Immature natural killer cell (primary cell): Measurements from ENCODE around the gene ACTR2. TPM values are rescaled to one million over a fixed set of nuclear protein-coding genes. Genes with fewer than 3 reads are reported as not detected.

Experiments used
- DNase-seq, 3 donors: peaks; one replicate each; pipeline ENCODE4 v3.0.0; 2022; ENCODE audit warnings: mixed read lengths in 1 of 3
- H3K27ac Mint-ChIP-seq, 6 donors: one replicate each; pipeline ENCODE4 v1.8.0; 2020; ENCODE audit warnings: mixed read lengths in 6 of 6, mild to moderate bottlenecking in 5 of 6, inconsistent platforms in 4 of 6, moderate library complexity in 3 of 6
- H3K27me3 Mint-ChIP-seq, 3 donors: one replicate each; pipeline ENCODE4 v1.8.0; 2020 to 2021; ENCODE audit warnings: low read depth in 3 of 3, mild to moderate bottlenecking in 3 of 3, mixed read lengths in 3 of 3, moderate library complexity in 3 of 3, inconsistent platforms in 1 of 3
- H3K36me3 Mint-ChIP-seq, 3 donors: one replicate each; pipeline ENCODE4 v1.8.0; 2020; ENCODE audit warnings: mixed read lengths in 3 of 3, inconsistent platforms in 2 of 3, mild to moderate bottlenecking in 2 of 3
- H3K4me1 Mint-ChIP-seq, 2 donors: one replicate each; pipeline ENCODE4 v1.8.0; 2020; ENCODE audit warnings: inconsistent platforms in 2 of 2, mild to moderate bottlenecking in 2 of 2, mixed read lengths in 2 of 2, moderate library complexity in 1 of 2
- H3K4me3 Mint-ChIP-seq, 5 donors: one replicate each; pipeline ENCODE4 v1.8.0; 2020; ENCODE audit warnings: mild to moderate bottlenecking in 5 of 5, mixed read lengths in 5 of 5, inconsistent platforms in 3 of 5, moderate library complexity in 3 of 5
- H3K9me3 Mint-ChIP-seq, 6 donors: one replicate each; pipeline ENCODE4 v1.8.0; 2020; ENCODE audit warnings: mild to moderate bottlenecking in 6 of 6, mixed read lengths in 6 of 6, inconsistent platforms in 4 of 6, moderate library complexity in 3 of 6
- polyA plus RNA-seq, 3 donors: library from polyadenylated mRNA; unstranded; fragments of 300-500 nt; fragmentation: Illumina TruSeq; gene quantifications; one replicate each; pipeline ENCODE4 v1.2.3, GENCODE V29; 2021

Gene ACTR2
- polyA plus RNA-seq, 3 donors from 2014 or later, result 292 to 478 (median 422) TPM

DNA sequence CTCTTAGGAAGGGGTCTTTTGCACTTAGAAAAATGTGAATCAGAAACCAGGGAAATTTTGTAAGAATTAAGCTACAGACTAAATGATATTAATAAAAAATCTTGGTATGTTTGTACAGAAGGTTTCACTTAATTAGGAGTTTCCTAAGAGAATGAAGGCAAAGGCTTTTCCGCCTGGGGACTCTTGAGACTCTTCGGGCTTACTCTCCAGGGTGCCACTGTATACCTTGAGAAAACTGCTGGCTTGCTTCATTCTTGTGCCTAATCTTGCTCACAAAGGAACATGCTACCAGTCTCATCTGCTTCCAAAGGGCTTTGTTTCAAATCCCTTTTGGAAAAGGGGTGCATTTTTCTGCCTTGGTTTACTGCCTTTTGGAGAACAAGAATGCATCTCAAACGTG is 49.5 kb downstream of the ACTR2 start:
- H3K27ac Mint-ChIP-seq, result no peak overlapping the region
- no peak overlapping the region for H3K4me3 Mint-ChIP-seq
- H3K36me3 Mint-ChIP-seq, result peaks cover 4 to 7% (median 6%) of the 10 kb centered on the region in 3 donors
- H3K9me3 Mint-ChIP-seq, result no peaks in the 10 kb centered on the region
- DNase-seq, result no peak
- peaks cover 0 to 5% (median 1%) of the 10 kb centered on the region in 3 donors for H3K27me3 Mint-ChIP-seq
- peaks cover 14 to 23% of the 10 kb centered on the region in 2 donors for H3K4me1 Mint-ChIP-seq

DNA sequence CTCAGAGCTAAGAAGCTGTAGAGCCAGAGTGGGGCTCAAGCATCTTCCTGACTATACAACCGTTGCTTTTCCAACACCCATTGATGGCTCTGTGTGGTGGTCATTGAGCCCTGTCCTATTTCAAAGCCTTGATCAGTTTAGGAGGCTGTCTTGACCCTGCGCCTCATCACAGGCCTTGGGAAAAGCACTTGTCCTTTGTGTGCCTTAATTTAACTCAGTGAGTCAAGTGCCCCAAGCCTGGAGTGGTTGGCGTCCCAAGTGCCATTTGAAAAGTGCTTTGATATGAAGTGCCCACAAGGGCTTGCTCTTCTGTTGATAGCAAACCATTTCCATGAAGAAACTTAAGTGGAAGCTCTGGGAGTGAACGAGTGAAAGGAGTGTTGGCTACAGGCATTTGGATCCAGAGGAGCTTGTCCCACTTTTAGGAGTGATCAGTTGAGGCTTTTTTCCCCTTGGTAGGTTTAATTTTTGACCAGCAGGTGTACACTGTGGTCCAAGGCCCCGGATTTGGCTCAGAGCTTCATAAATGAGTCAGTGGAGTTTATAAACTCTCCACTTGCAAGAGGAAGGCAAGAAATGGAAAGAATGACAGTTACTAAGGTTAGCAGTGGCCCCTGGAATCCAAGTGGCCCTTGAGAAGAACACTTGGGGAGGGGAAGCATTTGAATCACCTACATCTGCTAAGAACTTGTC is 50.3 kb downstream of the ACTR2 start:
- Mint-ChIP-seq H3K4me3 (no peak overlapping the region), H3K9me3 (no peaks in the 10 kb centered on the region), H3K27me3 (peaks cover 0 to 5% (median 1%) of the 10 kb centered on the region in 3 donors), H3K4me1 (peaks cover 14 to 23% of the 10 kb centered on the region in 2 donors), H3K27ac (peak overlapping the region in 1 of 6 donors; percentile 29), H3K36me3 (peaks cover 0 to 4% (median 0%) of the 10 kb centered on the region in 3 donors)
- no peak for DNase-seq

DNA sequence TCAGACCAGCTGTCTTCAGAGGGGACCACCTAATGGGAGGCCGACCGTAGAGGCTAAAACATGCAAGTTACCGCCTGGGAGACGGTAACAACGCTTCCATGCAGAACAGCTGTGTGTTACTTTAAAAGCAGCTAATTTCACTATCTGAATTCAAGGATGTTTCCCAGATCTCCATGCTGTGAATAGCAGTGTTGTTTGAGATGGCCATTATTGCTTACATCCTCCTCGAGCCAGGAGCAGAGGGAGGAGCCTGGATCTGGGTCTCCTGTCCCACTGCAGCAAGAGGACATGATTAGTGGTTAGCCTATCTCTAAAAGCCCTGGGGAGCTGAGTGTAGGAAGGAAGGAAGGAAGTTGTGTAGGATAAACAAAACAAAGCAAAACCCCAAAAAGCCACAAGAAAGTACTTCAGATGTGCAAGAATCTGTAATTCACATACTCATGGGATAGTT is 50.9 kb downstream of the ACTR2 start:
- peaks cover 0 to 5% (median 1%) of the 10 kb centered on the region in 3 donors for H3K27me3 Mint-ChIP-seq
- H3K9me3 Mint-ChIP-seq, result no peaks in the 10 kb centered on the region
- peak overlapping the region in 2 of 6 donors; percentile 51 to 73 for H3K27ac Mint-ChIP-seq
- H3K4me3 Mint-ChIP-seq, result no peak overlapping the region
- H3K36me3 Mint-ChIP-seq, result peaks cover 0 to 2% (median 0%) of the 10 kb centered on the region in 3 donors
- peaks cover 14 to 23% of the 10 kb centered on the region in 2 donors for H3K4me1 Mint-ChIP-seq
- DNase-seq, result no peak

DNA sequence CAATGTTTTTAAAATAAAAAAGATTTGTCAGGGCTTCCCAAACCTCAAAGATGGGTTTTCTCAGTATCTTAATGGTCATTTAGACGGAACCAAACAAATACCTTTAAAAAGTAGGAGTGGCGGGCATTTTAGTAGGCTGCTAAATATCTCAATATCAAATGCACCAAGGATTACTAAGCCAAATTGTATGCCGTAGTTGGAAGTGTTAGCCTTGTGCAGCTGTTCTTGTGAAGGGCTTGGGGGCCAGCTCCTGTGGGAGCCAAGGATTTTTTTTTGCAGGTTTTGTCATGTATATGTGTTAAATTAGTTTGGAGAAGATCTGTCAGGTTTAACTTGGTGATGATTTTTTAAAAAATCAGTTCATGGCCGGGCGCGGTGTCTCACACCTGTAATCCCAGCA is 52.1 kb downstream of the ACTR2 start:
- Mint-ChIP-seq H3K9me3 (no peaks in the 10 kb centered on the region), H3K4me1 (peaks cover 14 to 23% of the 10 kb centered on the region in 2 donors), H3K4me3 (no peak overlapping the region), H3K27me3 (peaks cover 0 to 8% (median 1%) of the 10 kb centered on the region in 3 donors), H3K27ac (no peak overlapping the region), H3K36me3 (no peaks in the 10 kb centered on the region)
- DNase-seq, result no peak

DNA sequence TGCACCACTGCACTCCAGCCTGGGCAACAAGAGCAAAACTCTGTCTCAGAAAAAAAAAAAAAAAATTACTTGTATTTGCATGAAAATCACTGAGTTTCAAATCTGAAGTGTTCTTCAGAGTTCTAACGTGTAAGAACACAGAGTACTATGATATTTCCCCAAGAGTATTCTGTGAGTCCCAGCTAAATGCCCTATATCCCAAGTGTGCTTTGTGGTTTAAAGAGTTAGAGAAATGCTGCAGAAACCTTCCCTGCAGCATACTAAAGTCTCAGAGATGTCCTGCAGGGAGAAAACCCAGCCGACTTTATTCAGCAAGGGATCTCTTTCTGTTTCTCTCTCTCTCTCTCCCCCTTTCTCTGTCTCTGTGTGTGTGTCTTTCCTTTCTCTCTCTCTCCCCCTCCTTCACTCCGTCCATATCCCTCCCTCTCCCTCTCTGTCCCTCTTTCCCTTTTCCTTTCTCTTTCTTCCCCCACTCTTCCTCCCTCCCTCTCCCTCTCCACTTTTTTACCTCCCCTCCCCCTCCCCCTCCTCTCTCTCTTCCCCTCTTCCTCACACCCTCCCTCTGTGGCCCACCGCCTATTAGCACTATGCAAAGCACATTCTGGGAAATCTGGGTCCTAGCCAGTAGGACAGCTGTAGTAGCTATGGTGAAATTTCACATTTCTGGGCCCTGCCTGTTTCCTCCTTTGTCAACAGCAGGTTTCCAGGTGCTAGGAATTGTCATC is 54.2 kb downstream of the ACTR2 start:
- Mint-ChIP-seq H3K27ac (no peak overlapping the region), H3K4me3 (no peak overlapping the region), H3K4me1 (peaks cover 8 to 14% of the 10 kb centered on the region in 2 donors), H3K9me3 (no peaks in the 10 kb centered on the region), H3K36me3 (no peaks in the 10 kb centered on the region), H3K27me3 (peaks cover 0 to 5% (median 5%) of the 10 kb centered on the region in 3 donors)
- no peak for DNase-seq

DNA sequence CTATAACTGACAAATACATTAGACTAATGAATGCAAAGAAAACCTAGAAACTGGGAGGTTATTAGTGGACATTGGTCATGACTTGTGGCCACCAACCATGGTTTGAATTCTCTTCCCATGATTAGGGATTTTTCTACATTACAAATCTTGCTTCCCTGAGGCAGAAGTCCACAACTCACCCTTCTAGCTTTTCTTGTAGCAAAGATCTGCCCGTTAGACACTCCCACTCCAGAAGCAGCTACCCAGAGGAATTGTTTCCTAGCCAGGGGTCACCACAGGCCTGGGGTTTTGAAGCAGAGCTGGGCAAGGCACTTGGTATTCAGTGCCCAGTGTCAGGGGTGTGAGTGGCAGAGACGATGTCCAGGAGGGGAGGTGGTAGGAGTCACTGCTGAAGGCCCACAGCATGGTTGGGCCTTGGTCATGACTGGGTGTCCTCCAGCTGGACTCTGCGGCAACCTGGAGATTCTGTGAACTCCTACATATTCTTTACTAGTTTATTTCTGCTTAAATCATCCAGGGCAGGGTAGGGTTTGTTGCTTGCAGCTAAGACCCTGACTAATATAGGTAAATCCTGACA is 54.9 kb downstream of the ACTR2 start:
- H3K4me1 Mint-ChIP-seq, result peaks cover 8 to 14% of the 10 kb centered on the region in 2 donors
- H3K27ac Mint-ChIP-seq, result no peak overlapping the region
- no peak for DNase-seq
- peaks cover 0 to 5% (median 5%) of the 10 kb centered on the region in 3 donors for H3K27me3 Mint-ChIP-seq
- H3K9me3 Mint-ChIP-seq, result no peaks in the 10 kb centered on the region
- no peak overlapping the region for H3K4me3 Mint-ChIP-seq
- no peaks in the 10 kb centered on the region for H3K36me3 Mint-ChIP-seq

DNA sequence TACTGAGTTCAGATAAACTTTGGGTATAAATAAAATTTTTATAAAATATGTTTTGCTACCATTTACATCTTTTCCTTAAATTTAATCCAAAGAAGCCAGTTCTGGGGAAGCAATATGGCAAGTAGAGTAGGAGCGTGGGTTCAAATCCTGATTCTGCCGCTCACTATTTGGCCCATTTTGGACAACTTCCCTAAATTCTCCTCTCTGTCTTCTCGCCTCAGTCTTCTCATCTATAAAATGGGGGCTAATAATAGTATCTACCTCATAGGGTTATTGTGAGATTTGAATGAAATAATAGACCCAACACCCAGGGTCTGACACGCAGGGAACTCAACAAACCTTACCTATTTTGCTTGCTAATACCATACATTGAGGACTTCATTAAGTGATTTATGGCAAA is 59.7 kb downstream of the ACTR2 start:
- Mint-ChIP-seq H3K27ac (no peak overlapping the region), H3K36me3 (peaks cover 0 to 4% (median 0%) of the 10 kb centered on the region in 3 donors), H3K27me3 (peaks cover 0 to 4% (median 3%) of the 10 kb centered on the region in 3 donors), H3K9me3 (no peaks in the 10 kb centered on the region), H3K4me3 (no peak overlapping the region), H3K4me1 (no peaks in the 10 kb centered on the region)
- no peak for DNase-seq

DNA sequence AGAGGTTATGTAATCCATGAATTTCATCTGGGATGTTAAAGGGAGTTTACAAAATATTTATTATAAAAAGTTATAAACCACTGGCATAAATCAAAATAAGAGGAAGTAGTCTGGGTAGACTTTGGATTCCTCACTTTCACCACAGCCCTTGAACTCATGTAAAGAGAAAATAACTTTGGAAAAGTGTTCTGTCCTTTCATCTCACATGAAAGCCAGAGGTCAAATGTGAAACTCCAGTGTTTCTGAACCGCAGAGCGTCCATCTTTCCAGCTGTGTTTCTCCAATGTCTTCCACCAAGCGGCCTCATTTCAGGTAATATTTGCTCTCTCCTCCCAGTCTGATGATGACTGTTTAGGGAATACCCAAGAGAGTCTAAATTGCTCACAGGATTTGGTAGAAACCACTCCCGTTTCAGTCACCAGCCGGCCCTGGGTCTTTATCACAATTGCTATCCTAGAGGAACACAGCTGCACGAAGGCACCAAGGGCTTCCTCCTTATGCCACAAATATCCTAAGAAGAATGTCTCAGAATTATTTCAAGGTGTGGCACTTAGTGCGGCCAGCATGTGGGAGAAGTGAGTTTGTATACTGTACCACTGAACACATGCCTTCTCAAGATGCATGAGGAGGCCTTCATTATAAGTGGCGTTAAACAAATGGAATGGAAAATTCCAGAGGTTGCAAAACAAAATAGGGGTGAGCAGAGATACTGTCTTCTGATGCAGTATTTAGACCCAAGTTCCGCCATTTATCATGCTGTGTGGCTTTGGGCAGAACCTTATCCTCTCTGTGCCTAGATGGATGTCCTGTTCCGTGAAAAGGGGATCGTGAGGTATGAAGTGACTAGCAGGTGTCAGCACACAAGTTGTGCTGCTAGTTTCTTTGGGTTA is 63.8 kb downstream of the ACTR2 start:
- Mint-ChIP-seq H3K9me3 (no peaks in the 10 kb centered on the region), H3K27ac (no peak overlapping the region), H3K4me3 (no peak overlapping the region), H3K36me3 (peaks cover 0 to 4% (median 0%) of the 10 kb centered on the region in 3 donors), H3K4me1 (peaks cover 0 to 1% of the 10 kb centered on the region in 2 donors), H3K27me3 (peaks cover 2 to 12% (median 5%) of the 10 kb centered on the region in 3 donors)
- no peak for DNase-seq

DNA sequence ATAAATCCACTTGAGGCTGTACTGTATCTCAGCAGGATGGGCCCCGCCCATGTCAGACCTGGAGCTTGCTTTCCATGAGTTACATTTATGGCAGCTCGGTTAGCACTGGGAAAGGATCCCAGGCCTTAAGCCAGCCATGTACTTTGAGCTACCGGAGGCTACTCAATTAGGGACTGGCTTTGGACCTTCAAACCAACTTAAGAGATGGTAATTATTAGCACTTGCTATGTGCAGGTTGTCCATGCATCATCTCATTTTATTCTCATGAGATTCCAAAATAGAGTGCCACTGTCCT is 64.4 kb downstream of the ACTR2 start:
- Mint-ChIP-seq H3K27ac (no peak overlapping the region), H3K27me3 (peaks cover 2 to 12% (median 10%) of the 10 kb centered on the region in 3 donors), H3K9me3 (no peaks in the 10 kb centered on the region), H3K4me1 (peaks cover 2 to 7% of the 10 kb centered on the region in 2 donors), H3K36me3 (peaks cover 0 to 4% (median 0%) of the 10 kb centered on the region in 3 donors), H3K4me3 (no peak overlapping the region)
- DNase-seq, result no peak

DNA sequence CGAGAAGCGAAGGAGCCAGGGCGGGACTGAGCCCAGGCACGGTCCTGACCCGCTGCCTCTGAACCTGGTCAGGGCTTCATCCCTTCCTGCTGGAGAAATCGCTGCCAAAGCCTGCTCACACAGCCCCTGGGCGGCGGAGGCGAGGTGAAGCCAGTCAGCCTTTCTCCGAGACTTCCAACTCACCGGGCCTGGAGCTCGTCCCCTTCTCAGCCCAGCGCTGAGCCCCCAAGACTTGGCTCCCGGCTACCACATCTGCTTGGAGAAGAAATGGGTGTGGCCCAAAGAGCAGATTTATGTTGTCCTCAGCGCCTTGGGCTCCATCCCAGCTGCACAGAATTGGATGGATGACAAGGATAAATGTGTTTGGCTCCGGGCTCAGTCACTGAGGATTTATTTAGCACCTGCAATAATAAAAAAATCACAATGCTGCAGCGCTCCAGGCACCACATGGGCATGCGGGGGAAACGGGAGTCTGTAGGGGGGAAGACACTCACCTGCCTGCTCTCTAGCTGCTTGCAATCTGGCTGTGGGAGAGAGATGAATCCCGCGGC is 64.9 kb downstream of the ACTR2 start:
- H3K4me3 Mint-ChIP-seq, result no peak overlapping the region
- no peak for DNase-seq
- H3K36me3 Mint-ChIP-seq, result peaks cover 0 to 4% (median 0%) of the 10 kb centered on the region in 3 donors
- no peak overlapping the region for H3K27ac Mint-ChIP-seq
- H3K9me3 Mint-ChIP-seq, result no peaks in the 10 kb centered on the region
- peaks cover 2 to 8% of the 10 kb centered on the region in 2 donors for H3K4me1 Mint-ChIP-seq
- peaks cover 2 to 12% (median 11%) of the 10 kb centered on the region in 3 donors for H3K27me3 Mint-ChIP-seq

DNA sequence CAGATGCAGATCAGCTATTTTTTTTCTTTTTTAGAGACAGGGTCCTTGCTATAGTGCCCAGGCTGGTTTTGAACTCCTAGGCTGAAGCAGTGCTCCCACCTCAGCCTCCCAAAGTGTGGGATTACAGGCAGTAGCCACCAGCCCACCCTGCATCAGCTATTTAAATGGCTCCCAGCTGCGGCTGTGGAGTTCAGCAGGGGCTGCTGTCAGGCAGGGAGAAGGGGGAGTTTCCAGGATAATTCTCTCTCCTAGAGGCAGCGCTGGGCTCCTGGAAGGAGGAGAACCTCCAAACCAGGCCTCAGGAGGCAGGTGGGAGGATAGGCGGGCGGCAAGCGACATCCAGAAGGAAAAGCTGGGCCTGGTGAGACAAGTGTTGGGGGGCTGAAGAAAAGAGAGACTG is 65.7 kb downstream of the ACTR2 start:
- no peaks in the 10 kb centered on the region for H3K9me3 Mint-ChIP-seq
- no peak for DNase-seq
- H3K4me3 Mint-ChIP-seq, result no peak overlapping the region
- H3K4me1 Mint-ChIP-seq, result peaks cover 7 to 16% of the 10 kb centered on the region in 2 donors
- no peak overlapping the region for H3K27ac Mint-ChIP-seq
- peaks cover 0 to 4% (median 0%) of the 10 kb centered on the region in 3 donors for H3K36me3 Mint-ChIP-seq
- peaks cover 2 to 19% (median 17%) of the 10 kb centered on the region in 3 donors for H3K27me3 Mint-ChIP-seq

DNA sequence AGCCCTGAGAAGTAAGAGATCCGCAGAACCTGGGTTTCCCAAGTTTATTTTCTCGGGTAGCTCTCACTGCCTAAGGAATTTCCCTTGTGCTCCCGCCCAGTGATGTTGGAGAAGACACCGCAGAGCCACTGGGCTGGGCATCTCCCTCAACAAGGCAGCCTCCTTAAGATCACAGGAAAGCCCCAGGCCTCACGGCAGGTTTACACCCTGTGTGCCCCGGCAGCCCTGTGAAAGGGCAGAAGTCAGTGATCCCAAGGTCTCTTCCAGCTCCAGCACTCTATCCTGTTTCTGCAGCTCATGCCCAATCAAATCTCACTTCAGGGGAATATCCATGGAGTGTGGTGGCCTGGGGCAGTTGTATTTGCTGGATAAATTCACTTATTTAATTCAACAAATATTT is 66.5 kb downstream of the ACTR2 start:
- no peak for DNase-seq
- Mint-ChIP-seq H3K4me1 (peaks cover 8 to 19% of the 10 kb centered on the region in 2 donors), H3K27ac (no peak overlapping the region), H3K27me3 (peaks cover 2 to 21% (median 19%) of the 10 kb centered on the region in 3 donors), H3K36me3 (peaks cover 0 to 4% (median 0%) of the 10 kb centered on the region in 3 donors), H3K4me3 (no peak overlapping the region), H3K9me3 (no peaks in the 10 kb centered on the region)

DNA sequence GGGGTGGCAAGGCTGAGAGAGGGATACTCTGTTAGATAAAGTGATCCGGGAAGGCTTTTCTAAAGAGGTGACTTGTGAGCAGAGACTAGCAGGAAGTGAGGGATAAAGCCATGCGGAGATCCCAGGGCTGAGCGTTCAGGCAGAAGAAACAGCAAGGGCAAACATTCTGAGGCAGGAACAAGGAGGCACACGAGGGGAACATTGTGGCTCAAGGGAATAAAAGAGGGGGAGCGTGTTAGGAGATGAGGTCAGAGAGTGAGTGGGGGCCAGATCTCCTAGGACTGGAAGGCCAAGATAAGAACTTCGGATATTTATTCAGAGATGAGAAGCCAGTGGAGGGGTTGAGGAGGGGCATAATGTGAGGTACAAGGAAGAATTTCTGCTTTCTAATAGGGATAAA is 67.1 kb downstream of the ACTR2 start:
- H3K36me3 Mint-ChIP-seq, result peaks cover 0 to 4% (median 0%) of the 10 kb centered on the region in 3 donors
- H3K4me3 Mint-ChIP-seq, result no peak overlapping the region
- DNase-seq, result no peak
- no peak overlapping the region for H3K27ac Mint-ChIP-seq
- peaks cover 3 to 25% (median 24%) of the 10 kb centered on the region in 3 donors for H3K27me3 Mint-ChIP-seq
- no peaks in the 10 kb centered on the region for H3K9me3 Mint-ChIP-seq
- H3K4me1 Mint-ChIP-seq, result peaks cover 13 to 25% of the 10 kb centered on the region in 2 donors
